Measurements from ENCODE around the gene DIAPH2.
"Not testable (repeated sequence)": the region's sequence is repeated elsewhere in the genome, so short reads cannot be mapped to it uniquely, and the experiment has no call there.

The DIAPH2 gene

DNA sequence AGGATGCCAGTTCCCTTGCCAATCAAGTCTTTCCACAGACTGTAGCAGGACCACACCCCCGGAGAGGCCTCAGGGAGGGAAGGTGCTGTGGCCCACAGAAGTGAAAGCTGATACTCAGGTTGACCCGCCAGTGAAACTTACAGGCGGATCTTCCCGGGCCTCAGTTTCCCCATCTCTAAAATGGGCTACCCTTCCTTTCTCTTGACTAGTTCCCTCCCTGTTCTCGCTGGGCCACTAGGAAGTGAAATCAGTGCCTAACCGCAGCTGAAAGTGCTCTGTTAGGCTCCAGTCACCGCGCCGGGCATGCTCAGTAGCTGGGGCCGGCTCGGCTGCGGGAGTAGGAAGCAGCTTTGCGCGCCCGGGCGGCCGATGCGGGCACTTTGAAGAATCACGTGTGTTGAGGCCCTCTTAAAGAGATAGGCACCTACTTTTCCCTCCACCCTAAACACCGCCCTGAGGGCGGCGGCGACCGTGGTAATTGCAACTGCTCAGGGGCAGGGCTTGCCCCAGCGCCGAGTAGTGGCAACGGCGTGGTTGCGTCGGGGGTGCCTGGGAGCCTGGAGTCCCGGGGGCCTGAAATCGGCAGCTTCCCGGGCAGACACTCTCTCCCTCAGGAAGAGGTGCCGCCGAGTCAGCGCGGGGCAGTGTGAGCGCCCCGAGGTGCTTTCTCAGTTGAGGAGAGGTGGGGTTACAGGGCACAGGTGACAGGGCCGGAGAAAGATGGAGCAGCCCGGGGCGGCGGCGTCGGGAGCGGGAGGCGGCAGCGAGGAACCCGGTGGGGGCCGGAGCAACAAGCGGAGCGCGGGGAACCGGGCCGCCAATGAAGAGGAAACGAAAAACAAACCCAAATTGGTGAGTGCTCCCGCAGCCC is at the start of gene DIAPH2:
Gene DIAPH2 (plus strand): TSS at position 504 of the 871 bp plus-strand sequence.
- peak; percentile 84 for DNase-seq

DNA sequence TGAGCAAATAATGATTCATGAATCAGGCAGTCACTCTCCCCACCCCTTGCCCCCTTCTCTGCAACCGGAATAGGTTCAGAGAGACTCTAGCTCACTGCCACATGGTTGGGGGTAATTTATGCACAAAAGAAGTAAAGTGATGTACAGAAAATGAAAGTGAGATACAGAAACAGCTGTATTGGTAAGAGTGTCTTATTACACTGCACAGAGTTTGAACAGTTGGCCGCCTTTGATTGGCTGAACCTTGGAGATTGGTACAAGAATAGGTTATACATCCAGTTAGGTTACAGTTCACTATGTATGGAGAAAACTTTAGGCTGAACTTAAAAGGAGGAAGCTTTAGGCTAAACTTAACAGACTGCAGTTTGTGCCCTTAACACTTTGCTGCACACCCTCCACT is 34.6 kb upstream of the DIAPH2 start:
- no peak for DNase-seq

DNA sequence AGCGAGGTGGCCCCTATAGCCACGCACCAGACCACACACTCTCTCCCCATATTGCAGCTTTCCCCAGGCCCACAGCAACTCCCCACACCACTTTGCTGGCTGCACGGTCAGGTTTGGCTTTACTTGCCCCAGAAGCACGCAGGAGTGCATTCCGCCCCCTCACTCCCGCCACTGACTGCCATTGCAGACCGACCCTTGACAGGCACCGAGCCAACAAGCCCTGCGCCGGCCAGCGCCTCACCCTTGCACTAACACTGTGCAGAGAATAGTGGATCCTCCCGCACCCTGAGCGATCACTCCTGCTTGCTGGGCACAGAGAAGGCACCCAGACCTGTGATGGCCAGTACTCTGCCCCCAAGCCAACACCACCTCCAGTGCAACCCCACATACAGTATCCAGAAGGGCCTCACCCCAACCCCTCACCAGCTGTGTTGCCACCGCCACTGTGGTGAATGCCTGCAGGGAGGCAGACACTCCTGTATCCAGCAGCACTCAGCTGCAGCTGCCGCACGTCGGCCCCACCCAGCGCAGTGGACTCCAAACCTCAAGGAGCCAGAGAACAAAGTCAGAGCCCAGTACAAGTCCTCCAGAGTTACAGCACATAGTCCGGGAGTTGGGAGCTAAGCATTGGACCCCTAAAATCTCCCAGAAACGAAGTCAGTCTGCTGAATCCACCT is 28.6 kb upstream of the DIAPH2 start:
- no peak for DNase-seq

DNA sequence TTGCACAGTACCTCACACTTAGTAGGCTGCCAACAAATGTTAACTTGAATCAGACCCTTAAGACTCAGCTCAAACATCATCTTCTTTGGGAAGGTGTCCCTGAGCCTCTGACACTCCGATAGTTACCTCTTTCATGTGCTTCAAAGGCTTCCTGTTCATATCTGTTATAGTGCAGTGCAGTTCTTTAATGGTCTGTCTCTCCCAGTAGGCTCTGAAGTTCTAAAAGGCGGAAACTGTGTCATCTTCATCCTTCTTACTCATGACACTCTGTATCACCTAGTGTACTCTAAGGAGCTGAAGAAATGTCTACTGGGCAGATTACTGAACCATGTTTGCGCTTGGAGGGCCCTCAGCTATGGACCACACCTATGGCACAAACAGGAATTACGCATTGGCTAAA is 2.1 kb upstream of the DIAPH2 start:
- peak; percentile 7 for DNase-seq

DNA sequence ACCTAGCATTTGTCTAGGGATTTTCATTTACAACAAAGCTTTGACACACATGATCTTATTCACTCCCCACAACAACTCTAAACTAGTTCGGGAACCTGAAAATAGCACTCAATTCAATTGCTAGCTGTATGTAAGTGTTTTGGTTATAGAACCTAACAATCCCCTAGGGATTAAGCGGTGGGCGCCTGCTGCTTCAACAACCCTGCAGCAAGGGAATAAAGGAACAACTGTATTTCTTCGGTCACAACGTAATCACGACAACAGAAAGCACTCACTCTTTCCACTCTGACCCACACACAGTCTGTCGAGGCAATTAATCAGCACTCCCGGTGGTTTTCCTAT is 674 bp upstream of the DIAPH2 start:
- DNase-seq = no peak

DNA sequence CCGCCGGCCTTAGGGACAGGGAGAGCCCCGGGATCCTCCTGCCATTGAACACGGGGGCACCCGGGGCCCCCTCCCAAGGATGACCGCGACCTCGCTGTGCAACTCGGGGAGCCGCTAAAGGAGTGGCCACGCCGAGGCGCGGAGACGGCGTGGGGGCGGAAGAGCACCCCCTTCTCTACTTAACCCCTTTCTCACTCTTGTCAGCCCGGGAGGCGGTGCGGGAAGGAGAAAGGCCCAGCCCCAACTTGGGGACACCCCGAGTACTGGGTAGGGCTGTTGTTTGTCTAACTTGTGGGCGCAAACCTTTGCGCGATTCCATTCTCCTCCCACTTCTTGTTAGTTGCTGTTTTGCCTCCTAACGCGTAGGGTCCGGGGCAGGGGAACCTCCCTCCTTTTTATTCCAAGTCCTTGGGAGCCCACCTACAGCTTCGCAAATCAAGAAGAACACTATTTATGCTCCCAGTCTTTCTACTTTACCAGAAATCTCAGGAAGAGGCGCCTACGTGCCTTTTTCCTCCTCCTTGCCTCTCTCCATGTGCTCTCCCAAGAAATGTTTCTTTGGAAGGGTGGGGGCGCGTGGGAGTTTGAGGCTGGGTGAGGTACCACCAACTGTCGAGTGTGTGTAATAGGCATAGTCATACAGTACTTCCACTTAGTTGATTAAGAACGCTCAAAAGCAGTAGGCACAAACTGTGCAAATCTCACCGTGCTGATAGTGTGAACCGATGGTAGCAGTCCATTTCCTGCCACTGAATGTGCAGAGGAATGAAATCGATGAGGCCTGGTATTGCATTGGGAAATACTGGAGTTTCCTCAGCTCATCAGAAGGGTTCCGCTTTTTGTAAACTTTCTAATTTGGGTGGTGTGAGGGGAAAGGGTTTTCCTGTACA is 813 bp downstream of the DIAPH2 start:
- peak; percentile 70 for DNase-seq

DNA sequence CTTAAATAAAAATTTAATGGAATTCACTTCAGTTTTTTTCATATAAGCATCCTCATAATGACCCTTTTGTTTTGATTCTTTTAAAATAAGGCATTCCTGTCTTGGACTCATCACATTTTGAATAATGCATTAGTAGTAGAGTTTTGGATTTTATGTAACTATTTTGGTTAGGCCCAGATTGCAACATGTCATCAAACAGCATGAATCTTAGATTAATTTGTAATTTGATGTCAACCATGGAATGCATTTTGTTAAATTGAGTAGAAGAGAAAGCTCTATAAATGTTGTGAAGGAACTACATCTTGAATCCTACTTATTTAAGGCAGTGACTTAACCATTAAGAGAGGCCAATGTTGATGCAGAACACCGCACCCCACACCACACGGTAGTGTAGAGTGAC is 3.1 kb downstream of the DIAPH2 start:
- no peak for DNase-seq

DNA sequence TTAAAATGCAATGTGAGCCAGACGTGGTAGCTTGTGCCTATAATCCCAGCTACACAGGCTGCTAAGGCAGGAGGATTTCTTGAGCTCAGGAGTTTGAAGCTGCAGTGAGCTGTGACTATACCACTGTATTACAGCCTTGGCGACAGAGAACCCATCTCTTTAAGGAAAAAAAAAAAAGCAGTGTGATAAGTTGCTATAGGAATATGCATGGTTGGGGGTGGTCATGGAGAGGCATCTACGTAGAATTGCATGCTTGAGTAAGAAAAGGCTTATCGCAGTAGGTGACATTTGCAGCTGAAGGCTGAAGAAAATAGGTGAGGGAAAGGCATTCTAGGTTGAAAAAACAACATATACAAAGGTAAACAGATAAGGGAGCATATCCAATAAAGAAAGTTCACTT is 4.1 kb downstream of the DIAPH2 start:
- no peak for DNase-seq

DNA sequence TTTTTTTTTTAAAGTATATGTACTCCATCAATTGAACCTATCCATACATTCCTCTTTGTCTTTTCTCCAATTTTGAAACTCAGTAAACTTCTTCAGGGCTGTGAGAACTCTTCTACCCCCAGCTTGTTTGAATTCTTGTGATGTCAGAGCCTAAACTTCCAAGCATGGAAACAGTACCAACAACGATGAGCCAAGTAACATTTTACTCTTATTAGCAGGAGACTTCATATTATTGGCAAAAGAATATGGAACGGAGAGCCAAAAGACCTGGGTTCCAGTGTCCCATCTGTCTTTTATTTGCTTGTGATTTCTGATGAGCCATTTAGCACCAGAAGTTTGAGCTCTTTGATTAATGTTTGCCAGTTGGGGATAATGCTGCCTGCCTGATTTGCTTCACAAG is 5.3 kb downstream of the DIAPH2 start:
- DNase-seq = no peak

DNA sequence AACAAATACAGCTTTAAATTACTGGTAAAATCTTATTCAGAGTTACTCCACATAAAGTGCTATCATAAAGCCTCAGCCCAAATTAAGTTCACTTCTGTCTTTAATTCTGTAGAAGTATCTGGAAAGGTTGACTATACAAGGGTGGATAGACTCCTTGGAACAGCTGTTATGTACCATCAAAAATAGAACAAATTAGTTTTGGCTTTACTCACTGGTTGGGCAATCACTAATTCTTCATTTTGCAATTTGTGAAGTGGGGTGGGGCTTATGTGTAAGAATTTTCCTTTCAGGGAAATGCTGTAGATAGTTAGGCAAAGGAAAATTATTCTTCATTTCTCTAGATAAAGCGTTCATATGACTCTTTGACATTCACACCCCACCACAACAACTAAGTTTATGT is 7.8 kb downstream of the DIAPH2 start:
- no peak for DNase-seq

DNA sequence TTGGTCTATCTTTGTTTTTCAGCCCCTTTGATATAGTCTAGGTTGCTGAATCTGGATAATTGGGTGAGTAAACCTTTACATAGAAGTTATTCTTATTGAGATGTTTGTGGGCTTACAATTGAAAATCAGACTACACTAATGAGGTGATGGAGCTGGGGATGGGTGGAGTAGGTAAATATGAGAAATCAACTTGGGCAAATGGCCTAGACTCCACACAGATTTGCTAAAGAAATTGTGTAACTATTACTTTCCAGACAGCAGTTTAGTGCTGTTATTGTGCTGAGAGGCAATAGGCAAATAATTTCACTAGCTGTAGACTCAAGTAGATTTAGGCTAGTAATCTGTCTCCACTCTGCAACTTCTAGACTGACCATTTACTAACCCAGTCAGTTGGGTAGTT is 8.2 kb downstream of the DIAPH2 start:
- no peak for DNase-seq

DNA sequence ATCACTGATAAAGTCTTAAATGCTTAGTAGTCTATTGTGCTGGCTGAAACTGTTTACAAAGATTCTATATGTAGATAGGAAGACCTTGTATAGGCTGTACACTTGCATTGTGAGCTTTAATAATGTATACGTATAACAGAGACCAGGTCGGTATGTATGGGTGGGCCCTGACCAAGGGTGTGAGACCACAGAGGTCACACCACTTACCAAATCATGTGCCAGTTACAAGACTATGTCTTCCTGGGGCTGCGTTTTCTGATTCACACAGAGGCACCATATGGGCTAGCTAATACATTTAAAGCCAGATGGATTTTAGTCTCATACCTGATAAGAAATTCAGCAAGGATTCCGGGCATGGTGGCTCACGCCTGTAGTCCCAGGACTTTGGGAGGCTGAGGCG is 8.8 kb downstream of the DIAPH2 start:
- DNase-seq = no peak

DNA sequence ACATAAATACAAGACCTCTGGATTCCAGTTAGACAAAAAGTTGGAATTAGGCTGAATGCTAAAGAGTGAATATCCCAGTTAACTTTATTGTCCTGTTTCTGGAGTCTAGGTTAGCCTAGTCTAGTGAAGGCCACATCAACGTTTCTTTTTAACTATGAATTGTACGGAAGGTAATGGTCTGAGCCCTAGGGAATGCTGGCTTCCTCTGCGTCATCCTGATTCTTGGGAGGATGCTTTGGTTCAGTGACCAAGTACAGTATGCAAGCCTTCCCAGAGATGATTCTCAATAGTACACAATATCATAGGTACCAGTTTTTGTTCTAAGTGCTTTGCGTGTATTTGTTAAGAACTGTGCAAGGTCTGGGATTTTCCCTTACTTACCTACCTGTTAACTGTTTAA is 11.8 kb downstream of the DIAPH2 start:
- DNase-seq = no peak

DNA sequence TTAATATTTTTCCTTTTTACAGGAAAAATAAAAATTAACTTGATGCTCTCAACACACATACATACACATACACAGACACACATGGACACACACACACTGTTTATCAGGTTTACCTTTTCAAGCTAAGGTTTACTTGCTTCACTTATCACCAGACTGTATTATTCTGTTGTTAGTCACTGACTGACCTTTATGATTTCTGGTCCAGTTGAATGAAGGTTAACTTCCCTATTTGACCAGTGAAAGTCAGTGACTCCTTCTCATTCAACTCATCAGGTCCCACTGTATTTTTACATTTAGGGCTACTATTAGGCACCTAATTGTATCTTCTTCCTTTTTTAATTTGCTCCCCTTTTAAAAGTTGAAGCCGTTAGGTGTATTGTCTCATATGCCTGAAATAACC is 16.0 kb downstream of the DIAPH2 start:
- DNase-seq = no peak

DNA sequence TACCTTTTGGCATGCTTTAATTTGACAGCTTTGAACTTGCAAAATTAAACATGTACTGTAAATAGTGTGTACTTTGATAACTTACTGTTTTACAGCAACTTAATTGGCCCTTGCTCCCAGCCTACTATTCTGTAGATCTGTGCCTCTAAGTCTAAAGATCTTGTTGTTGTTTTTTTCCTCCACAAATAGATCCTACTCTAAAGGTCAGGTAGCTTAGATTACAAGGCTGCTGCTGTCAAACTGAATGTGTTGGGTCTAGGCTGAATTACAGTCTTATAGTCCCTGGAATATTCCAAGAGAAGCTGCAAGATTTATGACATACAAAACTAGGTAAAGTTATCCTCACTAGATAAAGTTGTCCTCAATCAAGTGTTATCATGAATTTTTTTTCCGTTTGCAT is 18.7 kb downstream of the DIAPH2 start:
- DNase-seq = no peak

DNA sequence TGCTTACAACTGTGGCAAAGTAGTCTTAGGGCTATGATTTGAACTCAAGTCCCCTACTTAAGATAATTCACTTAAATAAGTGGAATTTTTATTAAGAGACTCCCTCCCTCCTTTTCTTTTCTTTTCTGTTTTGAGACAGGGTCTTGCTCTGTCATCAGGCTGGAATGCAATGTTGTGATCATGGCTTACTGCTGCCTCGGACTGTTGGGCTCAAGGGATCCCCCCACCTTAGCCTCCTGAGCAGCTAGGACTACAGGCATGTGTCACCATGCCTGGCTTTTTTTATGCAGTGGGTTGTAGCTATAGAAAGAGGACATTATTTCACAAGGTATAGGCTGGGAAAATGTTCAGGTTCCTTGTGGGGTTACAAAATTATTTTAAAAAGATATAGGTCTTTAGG is 19.2 kb downstream of the DIAPH2 start:
- no peak for DNase-seq

DNA sequence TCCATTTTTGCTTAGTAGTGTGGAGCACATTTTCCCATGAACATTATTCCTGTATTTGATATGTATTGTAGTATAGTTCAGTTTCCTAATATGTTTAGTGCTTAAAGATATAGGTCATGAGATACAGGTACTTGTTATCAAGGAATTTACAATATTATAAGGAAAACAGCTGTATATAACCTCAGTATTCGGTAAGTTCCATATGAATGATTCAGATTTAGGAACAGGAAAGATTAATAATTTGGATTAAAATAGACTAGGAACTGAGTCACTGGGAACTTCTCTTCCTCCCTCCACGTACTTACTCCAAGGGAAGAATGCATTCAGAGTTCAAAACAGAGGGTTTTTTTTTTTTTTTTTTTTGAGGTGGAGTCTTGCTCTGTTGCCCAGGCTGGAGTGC is 20.0 kb downstream of the DIAPH2 start:
- no peak for DNase-seq

DNA sequence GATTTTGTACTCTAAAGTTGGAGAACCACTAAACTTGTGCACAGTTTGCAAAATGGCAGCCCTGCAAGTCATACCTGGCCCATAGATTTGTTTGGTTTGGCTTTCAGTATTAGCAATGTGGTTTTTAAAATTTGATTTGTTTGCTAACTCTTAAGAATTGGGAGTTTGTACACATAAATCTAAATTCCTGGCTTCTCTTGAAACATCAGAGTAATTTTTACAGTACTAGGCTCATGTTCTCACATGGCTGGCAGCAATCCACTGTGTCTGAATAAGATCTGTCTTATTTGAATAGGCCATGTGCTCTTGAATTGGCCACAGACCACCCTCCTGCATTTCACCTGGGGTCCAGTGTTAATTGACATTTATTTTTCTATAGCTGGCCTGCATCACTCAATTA is 21.3 kb downstream of the DIAPH2 start:
- DNase-seq = peak; percentile 32

DNA sequence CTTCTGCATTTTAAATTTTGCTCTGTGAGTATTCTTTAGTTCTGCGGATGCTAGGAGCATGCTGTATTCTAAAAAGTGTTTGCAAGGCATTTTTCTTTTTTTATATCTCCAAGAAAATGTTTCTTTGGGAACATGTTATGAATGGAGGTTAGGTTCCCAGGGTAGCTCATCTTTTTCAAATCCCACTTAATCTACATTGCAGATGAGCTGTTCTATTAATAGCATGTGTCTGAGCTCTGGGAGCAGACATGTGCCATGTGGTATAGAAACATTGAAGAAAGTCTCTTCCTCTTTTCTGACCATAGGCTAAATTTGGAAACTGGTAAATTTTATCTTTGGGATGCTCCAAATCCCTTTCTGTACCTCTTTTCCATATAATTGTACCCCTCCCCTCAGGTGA is 23.2 kb downstream of the DIAPH2 start:
- DNase-seq = no peak

DNA sequence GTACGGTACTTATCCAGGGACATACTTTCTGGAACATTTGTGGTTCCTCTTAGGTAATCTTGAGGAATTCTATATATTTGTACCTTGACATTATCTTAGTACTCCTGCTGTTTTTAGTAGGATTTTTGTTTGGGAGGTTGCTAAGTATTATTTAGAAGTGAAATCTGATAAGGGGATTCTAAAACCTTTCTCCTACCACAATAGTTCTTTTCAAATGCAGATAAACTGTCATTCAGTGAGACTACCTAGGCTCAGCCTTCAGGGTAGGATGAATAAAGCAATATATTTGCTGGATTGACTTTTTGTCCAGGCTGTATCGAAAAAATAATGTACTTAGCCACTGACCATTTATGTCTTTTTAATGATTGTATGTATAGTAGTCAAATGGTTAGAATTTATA is 25.4 kb downstream of the DIAPH2 start:
- no peak for DNase-seq

DNA sequence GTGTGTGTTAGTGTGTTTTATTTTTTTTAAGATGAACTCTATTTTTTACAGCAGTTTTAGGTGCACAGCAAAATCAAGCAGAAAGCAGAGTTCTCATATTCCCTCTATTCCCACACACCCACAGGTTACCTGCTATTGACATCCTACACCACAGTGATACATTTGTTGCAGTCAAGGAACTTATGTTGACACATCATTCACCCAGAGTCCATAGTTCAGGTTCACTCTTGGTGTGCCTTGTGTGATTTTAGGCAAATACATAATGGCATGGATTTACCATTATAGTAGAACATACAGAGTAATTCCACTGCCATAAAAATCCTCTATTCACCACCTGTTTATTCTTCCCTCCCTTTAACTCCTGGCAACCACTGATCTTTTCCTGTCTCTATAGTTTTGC is 28.7 kb downstream of the DIAPH2 start:
- DNase-seq = no peak

DNA sequence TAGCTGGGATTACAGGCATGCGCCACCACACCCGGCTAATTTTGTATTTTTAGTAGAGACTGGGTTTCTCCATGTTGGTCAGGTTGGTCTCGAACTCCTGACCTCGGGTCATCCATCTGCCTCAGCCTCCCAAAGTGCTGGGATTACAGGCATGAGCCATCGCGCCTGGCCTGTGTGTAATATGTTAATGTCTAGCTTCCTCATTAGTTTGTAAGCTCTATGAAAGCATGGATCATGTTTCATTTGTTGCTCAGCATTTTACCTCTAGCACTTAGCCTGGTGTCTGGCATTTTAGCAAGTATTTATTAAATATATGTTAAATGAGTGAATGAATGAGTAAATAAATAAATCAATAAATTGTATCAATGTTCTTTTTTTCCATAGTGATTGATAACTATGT is 29.8 kb downstream of the DIAPH2 start:
- not testable (repeated sequence) for DNase-seq

DNA sequence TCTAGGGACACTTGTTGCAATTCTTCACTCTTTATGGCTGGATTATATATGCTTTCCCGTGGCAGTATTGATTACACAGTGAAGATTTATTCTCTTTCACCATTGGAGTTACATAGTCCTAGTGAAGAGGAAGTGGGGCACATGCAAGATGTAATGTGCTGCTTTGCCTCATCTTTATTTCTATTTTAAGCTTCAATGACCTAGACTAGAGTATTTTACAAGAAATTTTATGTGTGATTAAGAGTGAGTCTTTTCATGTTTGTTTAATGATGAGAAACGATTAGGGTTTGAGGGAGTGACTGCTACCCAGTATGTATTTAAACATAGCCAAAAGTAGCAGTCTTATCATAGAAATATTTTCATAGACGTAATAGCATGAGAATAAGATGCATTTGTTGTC is 30.8 kb downstream of the DIAPH2 start:
- no peak for DNase-seq

Measured in activated CD4-positive, alpha-beta T cell treated with anti-CD3 and anti-CD28 coated beads, Interleukin-2, amount 50 U/mL, for 16 hours (primary cell).